NB4 (cell line): ENCODE results near the gene DPEP2.
"Not testable (repeated sequence)": the region's sequence is repeated elsewhere in the genome, so short reads cannot be mapped to it uniquely, and the experiment has no call there.

Experiments
- POLR2A ChIP-seq: IDR thresholded peaks from 2 replicates; pipeline ENCODE4 v1.6.1; 2011; ENCODE audit warnings: mild to moderate bottlenecking; ENCODE audit not compliant: insufficient read length; ENCODE audit errors: extremely low read depth
- TF ChIP-seq, protein P1 (sequence below): IDR thresholded peaks from one replicate; pipeline ENCODE4 v1.5.1; 2012; ENCODE audit warnings: low read depth, low read length
- TF ChIP-seq, protein P2 (sequence below): IDR thresholded peaks from 2 replicates; pipeline ENCODE4 v1.6.1; 2011; ENCODE audit warnings: low read depth, low read length

DNA sequence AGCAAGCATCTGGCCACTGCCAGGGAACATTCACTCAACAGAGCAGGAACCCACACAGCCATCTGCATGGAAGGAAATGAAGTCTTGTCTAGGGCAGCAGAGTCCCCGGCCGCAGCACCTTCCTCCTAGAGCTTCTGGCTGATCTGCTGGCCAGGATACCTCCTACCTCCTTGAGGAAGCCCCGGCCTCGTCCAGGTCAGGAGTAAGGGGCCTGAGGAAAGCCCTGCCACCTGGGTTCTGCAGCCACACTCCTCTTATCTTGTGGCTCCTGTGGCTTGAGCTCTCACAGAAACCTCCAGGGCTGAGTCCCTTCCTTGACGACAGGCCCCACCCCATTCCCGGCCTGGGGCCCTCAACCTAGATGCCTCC, 5.3 kb downstream of the DPEP2 start:
- TF ChIP-seq, protein P1, sequence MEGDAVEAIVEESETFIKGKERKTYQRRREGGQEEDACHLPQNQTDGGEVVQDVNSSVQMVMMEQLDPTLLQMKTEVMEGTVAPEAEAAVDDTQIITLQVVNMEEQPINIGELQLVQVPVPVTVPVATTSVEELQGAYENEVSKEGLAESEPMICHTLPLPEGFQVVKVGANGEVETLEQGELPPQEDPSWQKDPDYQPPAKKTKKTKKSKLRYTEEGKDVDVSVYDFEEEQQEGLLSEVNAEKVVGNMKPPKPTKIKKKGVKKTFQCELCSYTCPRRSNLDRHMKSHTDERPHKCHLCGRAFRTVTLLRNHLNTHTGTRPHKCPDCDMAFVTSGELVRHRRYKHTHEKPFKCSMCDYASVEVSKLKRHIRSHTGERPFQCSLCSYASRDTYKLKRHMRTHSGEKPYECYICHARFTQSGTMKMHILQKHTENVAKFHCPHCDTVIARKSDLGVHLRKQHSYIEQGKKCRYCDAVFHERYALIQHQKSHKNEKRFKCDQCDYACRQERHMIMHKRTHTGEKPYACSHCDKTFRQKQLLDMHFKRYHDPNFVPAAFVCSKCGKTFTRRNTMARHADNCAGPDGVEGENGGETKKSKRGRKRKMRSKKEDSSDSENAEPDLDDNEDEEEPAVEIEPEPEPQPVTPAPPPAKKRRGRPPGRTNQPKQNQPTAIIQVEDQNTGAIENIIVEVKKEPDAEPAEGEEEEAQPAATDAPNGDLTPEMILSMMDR, result not testable (repeated sequence)
- TF ChIP-seq POLR2A, result not testable (repeated sequence)
- TF ChIP-seq, protein P2, sequence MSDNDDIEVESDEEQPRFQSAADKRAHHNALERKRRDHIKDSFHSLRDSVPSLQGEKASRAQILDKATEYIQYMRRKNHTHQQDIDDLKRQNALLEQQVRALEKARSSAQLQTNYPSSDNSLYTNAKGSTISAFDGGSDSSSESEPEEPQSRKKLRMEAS, result not testable (repeated sequence)
